CD4-positive, alpha-beta memory T cell (primary cell): ENCODE results near the gene IRX4. TPM values are rescaled to one million over a fixed set of nuclear protein-coding genes. Genes with fewer than 3 reads are reported as not detected.

Source experiments
- CTCF ChIA-PET: fragments of 350-600 bp; sonication (Branson Sonifier 250); formaldehyde crosslinking; loops from one replicate; lab custom pipeline; 2021; ENCODE audit warnings: inconsistent platforms; ENCODE audit not compliant: partially characterized antibody; lab: Charles Lee
- POLR2A ChIA-PET: fragments of 350-600 bp; sonication (Branson Sonifier 250); formaldehyde crosslinking; loops from one replicate; lab custom pipeline; 2021; ENCODE audit not compliant: partially characterized antibody; lab: Charles Lee
- DNase-seq, 5 donors: peaks; one replicate each; pipeline versions ENCODE4 v3.0.0 to v3.0.0-alpha.2; 2020 to 2022; ENCODE audit warnings: mixed read lengths in 1 of 5
- H3K27ac ChIP-seq: one replicate; pipeline ENCODE4 v1.7.0; 2013; ENCODE audit warnings: low read depth, low read length
- H3K27me3 ChIP-seq: 2 replicates; pipeline ENCODE4 v1.7.0; 2013; ENCODE audit warnings: mild to moderate bottlenecking, low read length, moderate library complexity; ENCODE audit not compliant: insufficient read depth
- H3K36me3 ChIP-seq: 2 replicates; pipeline ENCODE4 v1.7.0; 2013; ENCODE audit warnings: mild to moderate bottlenecking, low read length, moderate library complexity; ENCODE audit not compliant: insufficient read depth
- H3K4me1 ChIP-seq: 2 replicates; pipeline ENCODE4 v1.7.0; 2013; ENCODE audit warnings: mild to moderate bottlenecking, low read length, moderate library complexity; ENCODE audit not compliant: insufficient read depth
- H3K4me3 ChIP-seq, 2 donors: one replicate each; pipeline ENCODE4 v1.7.0; 2013; ENCODE audit warnings: low read length in 2 of 2, mild to moderate bottlenecking in 1 of 2
- H3K9me3 ChIP-seq, 2 donors: one replicate each; pipeline ENCODE4 v1.7.0; 2013; ENCODE audit warnings: low read length in 2 of 2, control low read depth in 1 of 2; ENCODE audit not compliant: control insufficient read depth in 1 of 2
- H3K27ac Mint-ChIP-seq, 7 donors: one replicate each; pipeline ENCODE4 v1.8.0; 2020 to 2021; ENCODE audit warnings: mixed read lengths in 7 of 7, mild to moderate bottlenecking in 6 of 7, inconsistent platforms in 3 of 7, moderate library complexity in 3 of 7
- H3K27me3 Mint-ChIP-seq, 2 donors: one replicate each; pipeline ENCODE4 v1.8.0; 2020 to 2021; ENCODE audit warnings: mixed read lengths in 2 of 2
- H3K36me3 Mint-ChIP-seq, 2 donors: one replicate each; pipeline ENCODE4 v1.8.0; 2020 to 2021; ENCODE audit warnings: mixed read lengths in 2 of 2, inconsistent platforms in 1 of 2, mild to moderate bottlenecking in 1 of 2
- H3K4me1 Mint-ChIP-seq, 4 donors: one replicate each; pipeline ENCODE4 v1.8.0; 2020 to 2021; ENCODE audit warnings: mixed read lengths in 4 of 4, mild to moderate bottlenecking in 1 of 4
- H3K4me3 Mint-ChIP-seq, 8 donors: one replicate each; pipeline ENCODE4 v1.8.0; 2020 to 2021; ENCODE audit warnings: mixed read lengths in 8 of 8, mild to moderate bottlenecking in 7 of 8, moderate library complexity in 6 of 8, inconsistent platforms in 3 of 8
- H3K9me3 Mint-ChIP-seq, 8 donors: one replicate each; pipeline ENCODE4 v1.8.0; 2020 to 2021; ENCODE audit warnings: mixed read lengths in 8 of 8, mild to moderate bottlenecking in 5 of 8, inconsistent platforms in 3 of 8, moderate library complexity in 1 of 8
- intact Hi-C: fragments of 100-400 bp; cut with micrococcal nuclease; formaldehyde crosslinking; loops from one replicate; pipeline ENCODE4 v1.15.1; 2023
- polyA plus RNA-seq, 2 donors: library from polyadenylated mRNA; unstranded; fragments of 300-500 nt; fragmentation: Illumina TruSeq; gene quantifications; one replicate each; pipeline ENCODE4 v1.2.3, GENCODE V29; 2021
- total RNA-seq, 2 experiments: library from RNA; stranded (reverse); gene quantifications; one replicate each; pipeline ENCODE4 v1.2.3, GENCODE V29; 2021

IRX4 gene
- total and polyA plus RNA-seq, 4 experiments from 2014 or later, result not detected

GRCh38 chr5:1907616-1908015, 24.9 kb upstream of the IRX4 start:
- POLR2A ChIA-PET, result no interaction called here
- H3K4me1 Mint-ChIP-seq, result no peaks in the 10 kb centered on the region

DNA sequence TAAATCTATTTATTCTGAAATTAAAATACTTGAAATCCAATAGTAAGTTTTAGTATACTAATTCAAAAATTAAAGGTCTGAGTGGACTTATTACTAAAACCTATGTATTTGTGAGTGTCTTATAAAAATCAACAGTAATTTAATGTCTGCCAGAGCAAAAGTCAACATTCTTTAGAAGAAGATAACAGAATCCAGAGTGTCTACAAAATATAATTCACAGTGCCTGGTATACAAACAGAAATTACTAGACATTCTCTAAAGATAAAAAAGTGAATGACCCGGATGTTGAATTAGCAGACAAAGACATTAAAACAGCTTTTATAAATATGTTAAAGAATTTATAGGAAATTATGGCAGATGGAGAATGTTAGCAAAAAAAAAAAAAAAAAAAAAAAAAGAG, 22.4 kb upstream of the IRX4 start:
- CTCF ChIA-PET, result no interaction called here
- Mint-ChIP-seq H3K27me3 (peaks cover 19 to 28% of the 10 kb centered on the region in 2 donors), H3K4me1 (no peaks in the 10 kb centered on the region), H3K4me3 (no peak overlapping the region), H3K27ac (no peak overlapping the region), H3K9me3 (peaks cover 0 to 23% (median 17%) of the 10 kb centered on the region in 8 donors), H3K36me3 (no peaks in the 10 kb centered on the region)
- Histone ChIP-seq H3K9me3 (no peaks in the 10 kb centered on the region), H3K4me1 (no peaks in the 10 kb centered on the region), H3K4me3 (no peak overlapping the region), H3K36me3 (no peaks in the 10 kb centered on the region), H3K27me3 (no peaks in the 10 kb centered on the region), H3K27ac (no peak overlapping the region)
- POLR2A ChIA-PET, result no interaction called here
- DNase-seq, result no peak
- intact Hi-C loops, result no loop called here

More at GRCh38 chr5:1907616-1908015, 24.9 kb upstream of the IRX4 start:
- Histone ChIP-seq H3K4me1 (no peaks in the 10 kb centered on the region), H3K27me3 (no peaks in the 10 kb centered on the region), H3K36me3 (no peaks in the 10 kb centered on the region), H3K9me3 (no peaks in the 10 kb centered on the region), H3K27ac (no peak overlapping the region), H3K4me3 (no peak overlapping the region)
- H3K27me3 Mint-ChIP-seq, result peaks cover 10 to 19% of the 10 kb centered on the region in 2 donors
- intact Hi-C loops, result no loop called here
- no peak for DNase-seq
- peaks cover 0 to 23% (median 15%) of the 10 kb centered on the region in 8 donors for H3K9me3 Mint-ChIP-seq
- CTCF ChIA-PET, result no interaction called here
- no peak overlapping the region for H3K27ac Mint-ChIP-seq
- H3K4me3 Mint-ChIP-seq, result no peak overlapping the region
- no peaks in the 10 kb centered on the region for H3K36me3 Mint-ChIP-seq

DNA sequence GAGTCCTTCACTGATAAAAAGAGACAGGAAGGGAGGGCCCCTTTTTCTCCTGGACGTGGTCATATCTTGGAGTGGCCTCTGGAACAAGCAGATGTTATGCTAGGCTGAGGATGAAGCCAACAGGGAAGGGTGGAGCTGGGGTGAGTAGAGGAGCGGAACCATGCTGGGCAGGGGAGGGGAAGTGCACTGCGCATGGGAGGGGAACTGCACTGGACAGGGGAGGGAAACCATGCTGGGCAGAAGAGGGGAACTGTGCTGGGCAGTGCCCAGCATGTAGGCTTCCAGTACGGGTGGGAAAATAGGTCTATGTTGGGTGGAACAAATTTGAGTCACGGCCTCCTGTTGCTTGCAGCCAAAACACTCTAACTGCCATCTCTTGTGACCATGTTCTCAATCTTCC, 19.3 kb upstream of the IRX4 start:
- peaks cover 19 to 29% of the 10 kb centered on the region in 2 donors for H3K27me3 Mint-ChIP-seq
- H3K9me3 Mint-ChIP-seq, result peaks cover 0 to 23% (median 17%) of the 10 kb centered on the region in 8 donors
- Histone ChIP-seq H3K4me3 (no peak overlapping the region), H3K4me1 (no peaks in the 10 kb centered on the region), H3K27ac (no peak overlapping the region), H3K36me3 (no peaks in the 10 kb centered on the region), H3K27me3 (no peaks in the 10 kb centered on the region), H3K9me3 (no peaks in the 10 kb centered on the region)
- no peaks in the 10 kb centered on the region for H3K4me1 Mint-ChIP-seq
- no peak for DNase-seq
- intact Hi-C loops, result no loop called here
- no peak overlapping the region for H3K27ac Mint-ChIP-seq
- H3K36me3 Mint-ChIP-seq, result no peaks in the 10 kb centered on the region
- no peak overlapping the region for H3K4me3 Mint-ChIP-seq
- CTCF ChIA-PET, result no interaction called here
- POLR2A ChIA-PET, result no interaction called here

GRCh38 chr5:1901061-1901460, 18.3 kb upstream of the IRX4 start:
- Mint-ChIP-seq H3K27me3 (peaks cover 19 to 35% of the 10 kb centered on the region in 2 donors), H3K4me3 (no peak overlapping the region), H3K27ac (no peak overlapping the region), H3K9me3 (peaks cover 0 to 23% (median 17%) of the 10 kb centered on the region in 8 donors), H3K36me3 (no peaks in the 10 kb centered on the region), H3K4me1 (no peaks in the 10 kb centered on the region)
- no peaks in the 10 kb centered on the region for H3K27me3 ChIP-seq
- intact Hi-C loops, result no loop called here
- DNase-seq, result no peak
- no peaks in the 10 kb centered on the region for H3K4me1 ChIP-seq
- ChIA-PET POLR2A (no interaction called here), CTCF (no interaction called here)
- no peaks in the 10 kb centered on the region for H3K36me3 ChIP-seq
- no peak overlapping the region for H3K27ac ChIP-seq
- H3K4me3 ChIP-seq, result no peak overlapping the region
- H3K9me3 ChIP-seq, result no peaks in the 10 kb centered on the region

DNA sequence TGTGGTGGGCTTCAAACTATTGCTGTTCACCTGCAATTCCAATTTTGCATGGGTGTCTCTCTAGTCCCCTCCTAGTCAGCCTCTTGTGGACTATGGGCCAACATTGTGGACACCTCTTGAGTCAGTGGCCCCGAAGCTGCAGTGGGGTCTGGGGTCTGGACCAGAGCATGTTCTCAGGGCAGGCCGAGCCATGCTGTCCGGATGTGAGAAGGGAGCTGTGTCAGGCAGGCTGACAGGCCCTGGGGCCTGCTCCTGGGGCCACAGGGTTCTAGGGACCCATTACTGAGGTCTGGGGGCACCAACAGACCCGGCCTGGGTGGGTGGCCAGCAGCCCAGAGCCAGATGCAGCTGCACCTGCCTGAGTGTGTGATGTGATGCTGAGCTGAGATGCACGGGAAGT, 16.5 kb upstream of the IRX4 start:
- H3K4me3 Mint-ChIP-seq, result no peak overlapping the region
- H3K4me1 ChIP-seq, result no peaks in the 10 kb centered on the region
- no peak overlapping the region for H3K27ac Mint-ChIP-seq
- H3K36me3 ChIP-seq, result no peaks in the 10 kb centered on the region
- no peaks in the 10 kb centered on the region for H3K4me1 Mint-ChIP-seq
- H3K9me3 Mint-ChIP-seq, result peaks cover 0 to 8% (median 5%) of the 10 kb centered on the region in 8 donors
- CTCF ChIA-PET, result no interaction called here
- H3K27me3 Mint-ChIP-seq, result peaks cover 21 to 33% of the 10 kb centered on the region in 2 donors
- no peak overlapping the region for H3K27ac ChIP-seq
- intact Hi-C loops, result no loop called here
- POLR2A ChIA-PET, result no interaction called here
- no peaks in the 10 kb centered on the region for H3K9me3 ChIP-seq
- no peak overlapping the region for H3K4me3 ChIP-seq
- no peak for DNase-seq
- no peaks in the 10 kb centered on the region for H3K36me3 Mint-ChIP-seq
- H3K27me3 ChIP-seq, result no peaks in the 10 kb centered on the region

DNA sequence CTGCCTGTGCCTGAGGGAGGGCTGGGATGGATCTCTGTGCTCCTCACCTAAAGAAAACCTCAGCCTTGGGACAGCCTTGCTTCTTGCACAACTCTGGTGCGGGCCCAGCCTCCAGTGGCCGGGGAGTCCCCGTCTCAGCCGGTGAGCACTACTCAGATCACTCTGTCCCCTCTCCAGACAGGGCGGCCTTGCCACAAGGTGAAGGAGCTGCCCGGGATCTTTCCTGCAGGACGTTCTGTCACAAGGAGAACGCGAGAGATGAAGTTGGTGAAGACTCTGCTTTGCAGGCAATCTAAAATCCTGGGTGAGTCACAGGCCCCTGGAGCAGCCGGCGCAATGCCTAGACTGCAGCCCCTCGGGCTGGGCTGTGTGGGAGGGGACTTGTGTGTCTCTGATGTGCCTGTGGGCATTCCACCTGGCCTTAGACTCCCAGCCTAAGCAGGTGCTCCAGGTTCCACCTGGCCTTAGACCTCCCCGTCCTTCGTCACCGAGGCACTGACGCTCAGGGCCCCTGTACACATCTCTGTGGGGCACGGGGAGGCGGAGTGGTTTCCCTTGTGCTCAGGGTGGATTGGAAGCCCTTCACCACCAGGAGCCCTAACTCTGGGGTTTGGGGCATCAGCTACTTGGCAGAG, 15.2 kb upstream of the IRX4 start:
- ChIA-PET POLR2A (no interaction called here), CTCF (no interaction called here)
- H3K36me3 ChIP-seq, result no peaks in the 10 kb centered on the region

DNA sequence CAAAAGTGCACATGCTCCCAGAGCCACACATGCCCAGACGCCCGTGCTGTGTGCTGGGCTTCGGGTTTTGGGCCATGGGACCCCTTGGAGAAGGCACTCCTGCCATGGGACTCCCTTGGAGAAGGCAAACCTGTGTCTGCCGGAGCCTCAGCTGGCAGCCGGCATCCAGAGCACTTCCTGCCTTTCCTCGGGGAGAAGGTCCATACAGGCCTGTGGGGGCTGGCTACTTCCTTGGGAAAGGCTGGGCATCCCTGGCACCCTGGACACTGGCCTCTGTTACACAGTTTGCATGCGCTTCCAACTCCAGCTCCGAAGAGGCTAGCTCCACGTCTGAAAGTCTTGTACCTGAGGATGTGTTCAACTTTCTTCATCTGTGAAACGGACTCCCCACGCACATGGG, 14.7 kb upstream of the IRX4 start:
- H3K27ac Mint-ChIP-seq, result no peak overlapping the region
- no peaks in the 10 kb centered on the region for H3K4me1 Mint-ChIP-seq
- H3K36me3 Mint-ChIP-seq, result no peaks in the 10 kb centered on the region
- H3K9me3 Mint-ChIP-seq, result peaks cover 0 to 4% (median 0%) of the 10 kb centered on the region in 8 donors
- POLR2A ChIA-PET, result no interaction called here
- no peak for DNase-seq
- H3K4me3 ChIP-seq, result no peak overlapping the region
- H3K27me3 Mint-ChIP-seq, result peaks cover 23 to 30% of the 10 kb centered on the region in 2 donors
- CTCF ChIA-PET, result no interaction called here
- H3K4me3 Mint-ChIP-seq, result no peak overlapping the region
- H3K27ac ChIP-seq, result no peak overlapping the region
- no peaks in the 10 kb centered on the region for H3K4me1 ChIP-seq
- no peaks in the 10 kb centered on the region for H3K36me3 ChIP-seq
- no peaks in the 10 kb centered on the region for H3K9me3 ChIP-seq
- intact Hi-C loops, result no loop called here
- H3K27me3 ChIP-seq, result no peaks in the 10 kb centered on the region

More for the DNA sequence above, 15.2 kb upstream of the IRX4 start:
- Histone ChIP-seq H3K27ac (no peak overlapping the region), H3K4me3 (no peak overlapping the region), H3K27me3 (no peaks in the 10 kb centered on the region), H3K4me1 (no peaks in the 10 kb centered on the region), H3K9me3 (no peaks in the 10 kb centered on the region)
- peaks cover 0 to 4% (median 0%) of the 10 kb centered on the region in 8 donors for H3K9me3 Mint-ChIP-seq
- H3K4me1 Mint-ChIP-seq, result no peaks in the 10 kb centered on the region
- no peak overlapping the region for H3K27ac Mint-ChIP-seq
- H3K27me3 Mint-ChIP-seq, result peaks cover 20 to 28% of the 10 kb centered on the region in 2 donors
- no peaks in the 10 kb centered on the region for H3K36me3 Mint-ChIP-seq
- intact Hi-C loops, result no loop called here
- no peak overlapping the region for H3K4me3 Mint-ChIP-seq
- DNase-seq, result no peak
